B cell (primary cell): Measurements from ENCODE around the gene TRPC4AP. TPM values are rescaled to one million over a fixed set of nuclear protein-coding genes. Genes with fewer than 3 reads are reported as not detected.

Experiments used
- ATAC-seq: fragments of 200-7000 bp; cut with Tn5 transposase; one replicate; pipeline ENCODE4 v1.10.0; 2021; ENCODE audit warnings: low read depth, mild to moderate bottlenecking, moderate number of reproducible peaks, moderate library complexity
- CTCF ChIA-PET: fragments of 350-600 bp; sonication (Branson Sonifier 250); formaldehyde crosslinking; loops from one replicate; lab custom pipeline; 2021; ENCODE audit warnings: antibody characterized with exemption, inconsistent platforms; lab: Charles Lee
- POLR2A ChIA-PET: fragments of 350-600 bp; sonication (Branson Sonifier 250); formaldehyde crosslinking; loops from one replicate; lab custom pipeline; 2021; ENCODE audit warnings: antibody characterized with exemption; lab: Charles Lee
- DNase-seq: peaks from one replicate; pipeline ENCODE4 v3.0.0; 2013
- H2AFZ ChIP-seq: 2 replicates; pipeline ENCODE4 v1.6.1; 2012; ENCODE audit warnings: mild to moderate bottlenecking, low read depth, low read length; ENCODE audit not compliant: insufficient read depth, poor library complexity, severe bottlenecking
- H3K27ac ChIP-seq, 2 donors: 1 replicate in 1 of 2; 2 replicates in 1 of 2; pipeline ENCODE4 v1.5.1; 2012 to 2013; ENCODE audit warnings: low read length in 2 of 2, mild to moderate bottlenecking in 2 of 2, moderate library complexity in 1 of 2
- H3K27me3 ChIP-seq, 4 experiments: fragments of 200-600 bp in 1 of 4; sonication (generic) in 1 of 4; replicated peaks in 1 of 4; 1 replicate in 2 of 4; 2 replicates in 2 of 4; pipeline versions ENCODE4 v1.6.1 to v1.7.0; 2013 to 2016; ENCODE audit warnings: low read length in 3 of 4, mild to moderate bottlenecking in 2 of 4, mixed read lengths in 1 of 4, moderate library complexity in 1 of 4; ENCODE audit not compliant: insufficient read depth in 4 of 4, control insufficient read depth in 3 of 4; ENCODE audit errors: control extremely low read depth in 1 of 4
- H3K36me3 ChIP-seq, 2 experiments: replicated peaks in 1 of 2; 1 replicate in 1 of 2; 2 replicates in 1 of 2; pipeline versions ENCODE4 v1.6.1 to v1.7.1; 2013; ENCODE audit warnings: low read length in 1 of 2; ENCODE audit not compliant: insufficient read depth in 2 of 2, control insufficient read depth in 1 of 2; ENCODE audit errors: control extremely low read depth in 1 of 2, extremely low read depth in 1 of 2
- H3K4me1 ChIP-seq, 2 donors: fragments of 200-600 bp in 1 of 2; sonication (generic) in 1 of 2; 1 replicate in 1 of 2; 2 replicates in 1 of 2; pipeline versions ENCODE4 v1.5.1 to v1.6.1; 2013 to 2017; ENCODE audit warnings: low read length in 2 of 2; ENCODE audit not compliant: control insufficient read depth in 2 of 2, insufficient read depth in 2 of 2
- H3K4me2 ChIP-seq: replicated peaks from 2 replicates; pipeline ENCODE3; 2012; ENCODE audit warnings: mild to moderate bottlenecking, low read depth, low read length; ENCODE audit not compliant: poor library complexity, severe bottlenecking
- H3K4me3 ChIP-seq, 5 experiments: fragments of 200-600 bp in 1 of 5; sonication (generic) in 1 of 5; 1 replicate in 3 of 5; 2 replicates in 2 of 5; pipeline versions ENCODE4 v1.5.1 to v1.7.0; 2011 to 2016; ENCODE audit warnings: low read length in 4 of 5, mild to moderate bottlenecking in 4 of 5, low read depth in 2 of 5, control low read depth in 1 of 5, moderate library complexity in 1 of 5; ENCODE audit not compliant: insufficient read depth in 1 of 5; ENCODE audit errors: control extremely low read depth in 1 of 5, extremely low read depth in 1 of 5
- H3K79me2 ChIP-seq: fragments of 200-600 bp; sonication (generic); one replicate; pipeline ENCODE4 v1.6.0; 2016; ENCODE audit warnings: low read length; ENCODE audit not compliant: control insufficient read depth, insufficient read depth
- H3K9ac ChIP-seq: fragments of 200-600 bp; sonication (generic); 2 replicates; pipeline ENCODE4 v1.6.1; 2017; ENCODE audit warnings: mild to moderate bottlenecking, low read length, moderate library complexity
- H3K9me3 ChIP-seq, 3 donors: one replicate each; pipeline versions ENCODE4 v1.6.1 to v1.7.1; 2013; ENCODE audit warnings: low read length in 2 of 3; ENCODE audit not compliant: control insufficient read depth in 2 of 3, insufficient read depth in 1 of 3; ENCODE audit errors: control extremely low read depth in 1 of 3
- H4K20me1 ChIP-seq: 2 replicates; pipeline ENCODE4 v1.6.0; 2012; ENCODE audit warnings: mild to moderate bottlenecking, low read length; ENCODE audit not compliant: insufficient read depth, control insufficient read depth, poor library complexity, severe bottlenecking
- H3K27ac Mint-ChIP-seq: one replicate; pipeline ENCODE4 v1.8.0; 2021; ENCODE audit warnings: mixed read lengths
- H3K27me3 Mint-ChIP-seq: one replicate; pipeline ENCODE4 v1.8.0; 2021; ENCODE audit warnings: mixed read lengths
- H3K4me1 Mint-ChIP-seq: one replicate; pipeline ENCODE4 v1.8.0; 2021; ENCODE audit warnings: mixed read lengths
- H3K4me3 Mint-ChIP-seq: one replicate; pipeline ENCODE4 v1.8.0; 2021; ENCODE audit warnings: mixed read lengths
- H3K9me3 Mint-ChIP-seq: one replicate; pipeline ENCODE4 v1.8.0; 2022; ENCODE audit warnings: mixed read lengths; ENCODE audit not compliant: insufficient read depth
- EZH2 ChIP-seq: IDR thresholded peaks from 2 replicates; pipeline ENCODE4 v1.6.1; 2012; ENCODE audit warnings: borderline replicate concordance, low read depth, mild to moderate bottlenecking, moderate library complexity, low read length; ENCODE audit not compliant: insufficient read depth, poor library complexity, severe bottlenecking
- WGBS: methylation state at CpG from one replicate; pipeline ENCODE4 v1.1.5; 2013; ENCODE audit warnings: missing lambda C conversion rate; ENCODE audit not compliant: insufficient coverage; 5-methylcytosine and 5-hydroxymethylcytosine counted together
- intact Hi-C: fragments of 100-400 bp; cut with micrococcal nuclease; formaldehyde crosslinking; loops from one replicate; pipeline ENCODE4 v1.10.0; 2022
- polyA plus RNA-seq: library from polyadenylated mRNA; depleted of rRNA; stranded (reverse); fragments of >200 nt; gene quantifications from 2 replicates; pipeline ENCODE4 v1.2.3, GENCODE V29; 2012
- total RNA-seq, 2 donors: library from RNA; stranded (reverse); fragments of 120-200 nt in 1 of 2; gene quantifications; 1 replicate in 1 of 2; 2 replicates in 1 of 2; pipeline versions ENCODE4 v1.2.3 to v1.2.4, GENCODE V29; 2013 to 2022
- TF ChIP-seq, protein P1 (sequence below): fragments of 200-600 bp; IDR thresholded peaks from one replicate; pipeline ENCODE4 v1.8.0; 2022; ENCODE audit warnings: antibody characterized with exemption, mild to moderate bottlenecking

Gene TRPC4AP
- total and polyA plus RNA-seq, 2 donors (not counting 1 experiment from before 2014, with no cell fraction given): 62.5 to 73.2 TPM

DNA sequence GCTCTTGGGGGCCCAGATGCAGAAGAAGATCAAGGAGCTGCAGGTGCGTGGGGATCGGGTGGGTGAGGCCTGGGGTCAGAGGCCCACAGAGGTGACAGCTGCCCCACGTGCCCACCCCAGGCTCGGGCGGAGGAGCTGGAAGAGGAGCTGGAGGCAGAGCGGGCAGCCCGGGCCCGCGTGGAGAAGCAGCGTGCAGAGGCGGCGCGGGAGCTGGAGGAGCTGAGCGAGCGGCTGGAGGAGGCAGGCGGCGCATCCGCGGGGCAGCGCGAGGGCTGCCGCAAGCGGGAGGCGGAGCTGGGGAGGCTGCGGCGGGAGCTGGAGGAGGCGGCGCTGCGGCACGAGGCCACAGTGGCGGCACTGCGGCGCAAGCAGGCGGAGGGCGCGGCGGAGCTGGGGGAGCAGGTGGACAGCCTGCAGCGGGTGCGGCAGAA, 95.5 kb downstream of the TRPC4AP start:
- intact Hi-C loops: no loop called here
- H3K27ac Mint-ChIP-seq: no peak overlapping the region
- no peak overlapping the region for H2AFZ ChIP-seq
- no peaks in the 10 kb centered on the region for H3K27me3 Mint-ChIP-seq
- no peak overlapping the region for H3K4me2 ChIP-seq
- H3K36me3 ChIP-seq: peaks cover 0 to 44% of the 10 kb centered on the region in 2 experiments
- DNase-seq (no peak), ATAC-seq (no peak)
- no peak overlapping the region for H3K4me3 Mint-ChIP-seq
- no peaks in the 10 kb centered on the region for H3K9me3 Mint-ChIP-seq
- no peaks in the 10 kb centered on the region for H3K79me2 ChIP-seq
- no peaks in the 10 kb centered on the region for H3K9me3 ChIP-seq
- ChIA-PET POLR2A (no interaction called here), CTCF (no interaction called here)
- H4K20me1 ChIP-seq: no peaks in the 10 kb centered on the region
- H3K27me3 ChIP-seq: no peaks in the 10 kb centered on the region
- no peaks in the 10 kb centered on the region for H3K4me1 ChIP-seq
- H3K4me1 Mint-ChIP-seq: peaks cover 4% of the 10 kb centered on the region
- no peak overlapping the region for H3K27ac ChIP-seq
- WGBS: 91% methylated on average over 33 of the region's 39 CpGs
- no peak for TF ChIP-seq EZH2
- TF ChIP-seq, protein P1, sequence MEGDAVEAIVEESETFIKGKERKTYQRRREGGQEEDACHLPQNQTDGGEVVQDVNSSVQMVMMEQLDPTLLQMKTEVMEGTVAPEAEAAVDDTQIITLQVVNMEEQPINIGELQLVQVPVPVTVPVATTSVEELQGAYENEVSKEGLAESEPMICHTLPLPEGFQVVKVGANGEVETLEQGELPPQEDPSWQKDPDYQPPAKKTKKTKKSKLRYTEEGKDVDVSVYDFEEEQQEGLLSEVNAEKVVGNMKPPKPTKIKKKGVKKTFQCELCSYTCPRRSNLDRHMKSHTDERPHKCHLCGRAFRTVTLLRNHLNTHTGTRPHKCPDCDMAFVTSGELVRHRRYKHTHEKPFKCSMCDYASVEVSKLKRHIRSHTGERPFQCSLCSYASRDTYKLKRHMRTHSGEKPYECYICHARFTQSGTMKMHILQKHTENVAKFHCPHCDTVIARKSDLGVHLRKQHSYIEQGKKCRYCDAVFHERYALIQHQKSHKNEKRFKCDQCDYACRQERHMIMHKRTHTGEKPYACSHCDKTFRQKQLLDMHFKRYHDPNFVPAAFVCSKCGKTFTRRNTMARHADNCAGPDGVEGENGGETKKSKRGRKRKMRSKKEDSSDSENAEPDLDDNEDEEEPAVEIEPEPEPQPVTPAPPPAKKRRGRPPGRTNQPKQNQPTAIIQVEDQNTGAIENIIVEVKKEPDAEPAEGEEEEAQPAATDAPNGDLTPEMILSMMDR: no peak
- H3K4me3 ChIP-seq: no peak overlapping the region
- H3K9ac ChIP-seq: no peak overlapping the region

DNA sequence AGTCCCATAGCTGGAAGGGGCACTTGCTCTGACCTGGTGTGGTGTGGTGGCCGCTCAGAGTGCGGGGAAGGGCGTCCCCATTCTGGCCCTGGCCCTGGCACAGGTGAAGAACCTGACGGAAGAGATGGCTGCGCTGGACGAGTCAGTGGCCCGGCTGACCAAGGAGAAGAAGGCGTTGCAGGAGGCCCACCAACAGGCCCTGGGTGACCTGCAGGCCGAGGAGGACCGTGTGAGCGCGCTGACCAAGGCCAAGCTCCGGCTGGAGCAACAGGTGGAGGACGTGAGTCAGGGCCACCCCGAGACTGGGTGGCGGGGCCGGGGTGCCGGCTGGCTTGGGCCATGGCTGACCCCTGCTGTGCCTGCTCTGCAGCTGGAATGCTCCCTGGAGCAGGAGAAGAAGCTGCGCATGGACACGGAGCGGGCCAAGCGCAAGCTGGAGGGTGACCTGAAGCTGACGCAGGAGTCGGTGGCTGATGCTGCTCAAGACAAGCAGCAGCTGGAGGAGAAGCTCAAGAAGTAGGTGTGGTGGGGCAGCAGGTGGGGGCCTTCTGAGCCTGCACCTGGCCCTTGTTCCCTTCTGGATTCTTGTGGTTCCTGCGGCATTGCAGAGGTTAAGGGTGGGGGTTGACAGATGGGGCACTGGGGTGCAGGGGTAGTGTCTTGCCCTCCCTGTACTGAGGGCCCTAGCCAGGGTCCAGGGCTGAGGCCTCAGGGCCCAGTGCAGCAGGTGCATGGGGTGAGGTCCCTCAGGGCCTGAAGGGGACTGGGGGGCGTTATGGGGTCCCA, 96.2 kb downstream of the TRPC4AP start:
- no peaks in the 10 kb centered on the region for H3K4me1 ChIP-seq
- H3K27me3 Mint-ChIP-seq: no peaks in the 10 kb centered on the region
- no peaks in the 10 kb centered on the region for H3K9me3 Mint-ChIP-seq
- TF ChIP-seq, protein P1: no peak
- no peak for TF ChIP-seq EZH2
- H3K4me3 ChIP-seq: no peak overlapping the region
- peaks cover 0 to 37% of the 10 kb centered on the region in 2 experiments for H3K36me3 ChIP-seq
- no peak overlapping the region for H3K4me2 ChIP-seq
- ChIA-PET POLR2A (no interaction called here), CTCF (no interaction called here)
- no peak overlapping the region for H3K27ac Mint-ChIP-seq
- no peaks in the 10 kb centered on the region for H3K9me3 ChIP-seq
- H4K20me1 ChIP-seq: no peaks in the 10 kb centered on the region
- no peak overlapping the region for H3K4me3 Mint-ChIP-seq
- ATAC-seq: no peak
- no peak for DNase-seq
- 98% methylated on average over 26 of the region's 26 CpGs for WGBS
- H2AFZ ChIP-seq: no peak overlapping the region
- H3K4me1 Mint-ChIP-seq: peaks cover 4% of the 10 kb centered on the region
- H3K27me3 ChIP-seq: no peaks in the 10 kb centered on the region
- intact Hi-C loops: no loop called here
- H3K79me2 ChIP-seq: no peaks in the 10 kb centered on the region
- no peak overlapping the region for H3K9ac ChIP-seq
- no peak overlapping the region for H3K27ac ChIP-seq
